CD4-positive, alpha-beta T cell (primary cell): ENCODE results near the gene RBX1. TPM values are rescaled to one million over a fixed set of nuclear protein-coding genes. Genes with fewer than 3 reads are reported as not detected.

Experiments used
- ATAC-seq: fragments of 200-7000 bp; cut with Tn5 transposase; one replicate; pipeline ENCODE4 v1.10.0; 2022; ENCODE audit warnings: mild to moderate bottlenecking; ENCODE audit not compliant: poor library complexity
- CTCF ChIA-PET: fragments of 350-600 bp; sonication (Branson Sonifier 250); formaldehyde crosslinking; loops from one replicate; lab custom pipeline; 2021; ENCODE audit warnings: antibody characterized with exemption, inconsistent platforms; lab: Charles Lee
- POLR2A ChIA-PET: fragments of 350-600 bp; sonication (Branson Sonifier 250); formaldehyde crosslinking; loops from one replicate; lab custom pipeline; 2021; ENCODE audit warnings: antibody characterized with exemption, inconsistent platforms; lab: Charles Lee
- DNase-seq, 14 experiments: peaks; one replicate each; pipeline ENCODE4 v3.0.0-alpha.2; 2013 to 2020; ENCODE audit warnings: mixed read lengths in 2 of 14
- H3K27ac ChIP-seq, 2 donors: one replicate each; pipeline versions ENCODE4 v1.5.1 to v1.7.0; 2013; ENCODE audit warnings: low read length in 2 of 2, low read depth in 1 of 2, mild to moderate bottlenecking in 1 of 2
- H3K27me3 ChIP-seq, 2 experiments: 1 replicate in 1 of 2; 2 replicates in 1 of 2; pipeline versions ENCODE4 v1.6.1 to v1.7.0; 2013; ENCODE audit warnings: low read length in 2 of 2, control low read depth in 1 of 2, mild to moderate bottlenecking in 1 of 2, moderate library complexity in 1 of 2; ENCODE audit not compliant: insufficient read depth in 2 of 2, control insufficient read depth in 1 of 2
- H3K36me3 ChIP-seq: one replicate; pipeline ENCODE4 v1.6.1; 2013; ENCODE audit warnings: low read length, control low read depth; ENCODE audit not compliant: insufficient read depth
- H3K4me1 ChIP-seq: one replicate; pipeline ENCODE4 v1.6.1; 2013; ENCODE audit warnings: low read length, control low read depth; ENCODE audit not compliant: insufficient read depth
- H3K4me3 ChIP-seq: one replicate; pipeline ENCODE4 v1.5.1; 2013; ENCODE audit warnings: mild to moderate bottlenecking, low read length, moderate library complexity
- H3K9me3 ChIP-seq, 2 experiments: 1 replicate in 1 of 2; 2 replicates in 1 of 2; pipeline versions ENCODE4 v1.6.1 to v1.7.0; 2013; ENCODE audit warnings: low read length in 2 of 2, mild to moderate bottlenecking in 2 of 2, control low read depth in 1 of 2, moderate library complexity in 1 of 2; ENCODE audit not compliant: control insufficient read depth in 1 of 2, insufficient read depth in 1 of 2
- H3K27ac Mint-ChIP-seq: one replicate; pipeline ENCODE4 v1.8.0; 2020; ENCODE audit warnings: mixed read lengths
- H3K27me3 Mint-ChIP-seq: one replicate; pipeline ENCODE4 v1.8.0; 2021; ENCODE audit warnings: mixed read lengths
- H3K36me3 Mint-ChIP-seq: one replicate; pipeline ENCODE4 v1.8.0; 2021; ENCODE audit warnings: low read depth, mixed read lengths
- H3K4me1 Mint-ChIP-seq: one replicate; pipeline ENCODE4 v1.8.0; 2021; ENCODE audit warnings: low read depth, mixed read lengths
- H3K4me3 Mint-ChIP-seq: one replicate; pipeline ENCODE4 v1.8.0; 2020; ENCODE audit warnings: mild to moderate bottlenecking, mixed read lengths
- H3K9me3 Mint-ChIP-seq: one replicate; pipeline ENCODE4 v1.8.0; 2020; ENCODE audit warnings: mixed read lengths
- CTCF ChIP-seq: fragments of 200-600 bp; IDR thresholded peaks from one replicate; pipeline ENCODE4 v1.8.0; 2022; ENCODE audit warnings: antibody characterized with exemption, mild to moderate bottlenecking
- intact Hi-C, 2 experiments: fragments of 100-400 bp; cut with DNase I in 1 of 2; cut with micrococcal nuclease in 1 of 2; formaldehyde crosslinking; loops; one replicate each; pipeline versions ENCODE4 v1.15.1 to v1.9.0; 2023 to 2025; cut with DNase I, micrococcal nuclease
- total RNA-seq, 174 experiments: library from RNA in 2 of 174; stranded (reverse) in 2 of 174; gene quantifications; one replicate each; pipeline ENCODE4 v1.2.3 and lab custom pipeline; 2021 to 2026

Gene RBX1
- total RNA-seq, 2 experiments from 2014 or later: 19.8 to 21.6 TPM

- no peak for ATAC-seq
- POLR2A ChIA-PET: no interaction called here
Measured at GRCh38 chr22:40982482-40983385, 31.6 kb downstream of the RBX1 start.

GRCh38 chr22:40991298-40991697, 40.1 kb downstream of the RBX1 start:
- intact Hi-C loops: no loop called here
- Histone ChIP-seq H3K9me3 (no peaks in the 10 kb centered on the region), H3K4me3 (no peak overlapping the region), H3K27ac (no peak overlapping the region), H3K4me1 (no peaks in the 10 kb centered on the region), H3K36me3 (no peaks in the 10 kb centered on the region), H3K27me3 (peaks cover 0 to 3% of the 10 kb centered on the region in 2 experiments)
- no peaks in the 10 kb centered on the region for H3K4me1 Mint-ChIP-seq
- no peak for TF ChIP-seq CTCF
- no peaks in the 10 kb centered on the region for H3K36me3 Mint-ChIP-seq
- ATAC-seq: no peak
- DNase-seq: no peak
- H3K9me3 Mint-ChIP-seq: no peaks in the 10 kb centered on the region
- H3K4me3 Mint-ChIP-seq: no peak overlapping the region
- CTCF ChIA-PET: no interaction called here
- peaks cover 19% of the 10 kb centered on the region for H3K27me3 Mint-ChIP-seq
- POLR2A ChIA-PET: no interaction called here
- no peak overlapping the region for H3K27ac Mint-ChIP-seq

More at GRCh38 chr22:40982482-40983385, 31.6 kb downstream of the RBX1 start:
- no peaks in the 10 kb centered on the region for H3K27me3 Mint-ChIP-seq
- H3K4me3 Mint-ChIP-seq: no peak overlapping the region
- H3K27ac Mint-ChIP-seq: no peak overlapping the region
- no peak overlapping the region for H3K4me3 ChIP-seq
- no peaks in the 10 kb centered on the region for H3K9me3 Mint-ChIP-seq
- H3K4me1 ChIP-seq: no peaks in the 10 kb centered on the region
- H3K4me1 Mint-ChIP-seq: no peaks in the 10 kb centered on the region
- no peak for TF ChIP-seq CTCF
- no peaks in the 10 kb centered on the region for H3K27me3 ChIP-seq
- DNase-seq: no peak
- H3K36me3 Mint-ChIP-seq: no peaks in the 10 kb centered on the region
- H3K27ac ChIP-seq: no peak overlapping the region
- H3K36me3 ChIP-seq: no peaks in the 10 kb centered on the region
- no peaks in the 10 kb centered on the region for H3K9me3 ChIP-seq
- intact Hi-C loops: no loop called here
- CTCF ChIA-PET: no interaction called here

- Mint-ChIP-seq H3K36me3 (no peaks in the 10 kb centered on the region), H3K27ac (no peak overlapping the region), H3K4me3 (no peak overlapping the region), H3K9me3 (no peaks in the 10 kb centered on the region), H3K27me3 (peaks cover 12% of the 10 kb centered on the region), H3K4me1 (no peaks in the 10 kb centered on the region)
- Histone ChIP-seq H3K36me3 (no peaks in the 10 kb centered on the region), H3K4me1 (no peaks in the 10 kb centered on the region), H3K4me3 (no peak overlapping the region), H3K27me3 (peaks cover 0 to 3% of the 10 kb centered on the region in 2 experiments), H3K27ac (no peak overlapping the region), H3K9me3 (no peaks in the 10 kb centered on the region)
- intact Hi-C loops: loop anchor here in 1 of 2 experiments (2.0 kb wide), 1 partner anchor 15 kb away; no protein-coding TSS in a partner anchor
- no peak for TF ChIP-seq CTCF
- POLR2A ChIA-PET: no interaction called here
- CTCF ChIA-PET: no interaction called here
- DNase-seq (no peak), ATAC-seq (no peak)
Measured at GRCh38 chr22:40995821-40996220, 44.6 kb downstream of the RBX1 start.
